Heart left ventricle (tissue), 13 donors: ENCODE measurements around the gene C11orf68.

Experiments used
- CTCF ChIP-seq, 12 donors: fragments of 200-600 bp; sonication (generic) in 4 of 12; IDR thresholded peaks; one replicate each; pipeline versions ENCODE4 v1.5.0 to v1.8.0; 2018 to 2022; ENCODE audit warnings: antibody characterized with exemption in 12 of 12, mild to moderate bottlenecking in 5 of 12
- POLR2A ChIP-seq, 2 donors: fragments of 450-650 bp; IDR thresholded peaks; one replicate each; pipeline ENCODE4 v1.6.1; 2017; ENCODE audit warnings: antibody characterized with exemption in 2 of 2, mild to moderate bottlenecking in 2 of 2, moderate library complexity in 2 of 2
- donor health status: ischemic (EF 13 %, LVEDD 7.1; RV severe dilation, severe dysfunction).
- donor health status: DM: no; HTN: yes; CAD: no.
- donor health status: DM: no; HTN: no; CAD: no.
- donor health status: ischemic (EF 25% LVEDD 6.9; RV normal size, moderate dysfunction).
- donor health status: ischemic (EF 25% LVEDD 5.7; RV mildly dilated, moderate dysfunction).
- donor health status: ischemic (EF 35%, LVEDD 5.7; RV mildly dilated, moderate dysfunction).
- donor health status: nonischemic (EF 11% LVEDD 7.7; RV severe dilation, severe dysfunction).
- donor health status: DM: yes; HTN: yes; CAD: no.
- donor health status: PGD.
- donor health status: ischemic (EF 29% LVEDD 5.4; RV normal size, mild dysfunction).
- donor health status: nonischemic (EF 23%, LVEDD 6.1; RV moderate dilation, normal function).

- TF ChIP-seq POLR2A (IDR thresholded peaks at IDR 0.05) (no peak), CTCF (IDR thresholded peaks at IDR 0.05) (no peak)
These were observed 12.3 kb downstream of the C11orf68 start for GRCh38 chr11:65906602-65907001.
